GM18907 (cell line): ENCODE data around the gene RAET1G.
"Not testable (repeated sequence)": the region's sequence is repeated elsewhere in the genome, so short reads cannot be mapped to it uniquely, and the experiment has no call there.

ENCODE experiments used
- ATAC-seq: cut with Tn5 transposase; IDR thresholded peaks from one replicate; pipeline ENCODE4 v1.9.1; 2021; ENCODE audit warnings: mild to moderate bottlenecking, moderate library complexity; ENCODE audit not compliant: unreplicated experiment

Gene RAET1G

GRCh38 chr6:149935246-149935645, 12.3 kb upstream of the RAET1G start:
- ATAC-seq = no peak

GRCh38 chr6:149934249-149935156, 11.6 kb upstream of the RAET1G start:
- ATAC-seq = no peak

GRCh38 chr6:149933461-149933860, 10.5 kb upstream of the RAET1G start:
- ATAC-seq = no peak

- ATAC-seq = no peak
Observed at GRCh38 chr6:149933036-149933435, 10.1 kb upstream of the RAET1G start.

GRCh38 chr6:149931501-149931900, 8.6 kb upstream of the RAET1G start:
- ATAC-seq = no peak

DNA sequence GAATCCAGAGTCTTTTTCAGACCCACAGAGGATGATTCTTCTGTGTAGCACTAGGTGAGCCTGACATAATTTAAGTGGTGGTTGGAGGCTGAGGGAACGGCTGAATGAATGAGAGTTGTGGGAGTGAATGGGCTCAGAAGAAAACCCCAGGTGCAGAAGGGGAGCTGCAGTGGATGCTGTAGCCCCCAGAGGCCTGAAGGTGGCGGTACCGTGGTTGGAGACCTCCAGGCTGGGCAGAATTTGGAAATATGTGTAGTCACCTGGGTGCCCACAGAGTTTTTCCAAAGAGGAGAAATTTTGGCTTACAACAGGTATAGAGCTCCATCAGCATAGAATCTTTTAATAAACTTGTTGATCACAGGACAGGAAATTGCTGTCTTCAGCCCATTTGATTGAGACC, 6.5 kb upstream of the RAET1G start:
- no peak for ATAC-seq

GRCh38 chr6:149927025-149927424, 4.1 kb upstream of the RAET1G start:
- ATAC-seq = not testable (repeated sequence)

DNA sequence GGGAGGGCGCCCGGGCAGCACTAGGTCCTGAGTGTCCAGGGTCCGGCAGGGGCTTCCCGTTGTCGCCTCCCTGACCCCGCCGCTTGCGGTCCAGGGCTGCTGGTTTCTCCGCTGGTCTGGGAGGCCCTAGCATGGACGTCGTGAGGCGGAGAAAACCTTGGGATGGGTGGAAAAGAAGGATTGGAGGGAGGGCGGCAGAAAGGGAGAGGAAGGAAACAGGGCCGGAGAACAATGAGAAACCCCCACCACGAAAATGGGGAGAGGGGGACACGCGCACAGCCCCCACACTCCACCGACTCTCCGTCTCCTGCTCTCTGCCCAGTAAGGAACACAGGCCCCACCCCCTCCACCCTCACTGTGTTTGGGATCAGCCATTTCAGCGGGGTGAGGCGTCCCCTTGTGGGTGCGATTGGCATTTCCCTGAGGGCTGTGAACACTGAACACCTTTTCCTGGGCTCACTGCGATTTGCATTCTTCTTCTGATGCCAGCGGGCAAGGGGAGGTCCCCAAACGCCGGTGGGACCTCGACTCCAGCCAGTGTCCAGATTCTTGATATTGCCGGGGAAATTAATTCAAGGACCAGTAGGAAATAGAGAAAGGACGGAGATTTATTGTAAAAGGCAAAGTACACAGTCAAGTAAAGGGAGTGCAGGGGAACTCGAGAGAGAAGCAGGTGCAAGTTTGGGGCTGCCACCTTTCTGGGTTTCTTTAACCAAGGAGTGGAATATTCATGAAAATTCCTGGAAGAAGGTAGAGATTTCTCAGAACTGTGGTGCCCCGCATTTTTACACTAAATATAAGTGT, 3.3 kb upstream of the RAET1G start:
- no peak for ATAC-seq

- ATAC-seq = no peak
Observed at GRCh38 chr6:149925253-149925973, 2.5 kb upstream of the RAET1G start.

- no peak for ATAC-seq
Observed at GRCh38 chr6:149924933-149925252, 2.0 kb upstream of the RAET1G start.

DNA sequence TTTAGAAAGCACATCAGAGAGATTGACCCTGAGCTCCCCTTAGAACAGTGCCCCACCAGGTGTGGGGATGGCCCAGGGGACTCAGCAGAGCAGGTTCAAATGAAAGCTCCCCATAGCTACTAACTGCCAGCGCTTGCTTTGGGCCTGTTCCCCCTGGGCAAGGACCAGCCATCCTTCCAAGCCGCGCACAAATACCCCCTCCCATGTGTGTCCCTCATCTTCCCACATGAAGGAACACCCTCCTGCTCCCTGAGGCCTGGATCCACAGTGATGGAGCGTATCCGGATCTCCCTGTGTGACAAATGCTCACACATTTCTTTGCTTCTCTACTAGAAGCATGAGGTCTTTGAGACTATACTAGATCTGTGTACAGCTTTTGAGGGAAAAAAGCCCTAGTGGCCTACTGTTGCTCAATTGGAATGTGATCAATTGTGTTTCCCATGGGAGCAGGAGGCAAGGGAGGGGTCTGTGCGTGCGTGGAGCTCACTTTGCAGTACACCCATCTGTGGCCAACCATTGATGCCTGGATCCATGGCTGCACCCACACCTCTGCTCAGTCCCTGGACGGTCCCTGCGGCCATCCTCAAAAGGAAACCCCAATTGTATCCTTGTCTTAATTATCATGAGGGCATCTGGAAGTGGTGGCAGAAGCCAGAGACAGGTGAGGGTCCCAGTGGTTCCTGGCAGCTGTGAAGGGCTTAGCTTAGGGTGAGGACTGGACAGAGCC, 1.4 kb upstream of the RAET1G start:
- no peak for ATAC-seq

DNA sequence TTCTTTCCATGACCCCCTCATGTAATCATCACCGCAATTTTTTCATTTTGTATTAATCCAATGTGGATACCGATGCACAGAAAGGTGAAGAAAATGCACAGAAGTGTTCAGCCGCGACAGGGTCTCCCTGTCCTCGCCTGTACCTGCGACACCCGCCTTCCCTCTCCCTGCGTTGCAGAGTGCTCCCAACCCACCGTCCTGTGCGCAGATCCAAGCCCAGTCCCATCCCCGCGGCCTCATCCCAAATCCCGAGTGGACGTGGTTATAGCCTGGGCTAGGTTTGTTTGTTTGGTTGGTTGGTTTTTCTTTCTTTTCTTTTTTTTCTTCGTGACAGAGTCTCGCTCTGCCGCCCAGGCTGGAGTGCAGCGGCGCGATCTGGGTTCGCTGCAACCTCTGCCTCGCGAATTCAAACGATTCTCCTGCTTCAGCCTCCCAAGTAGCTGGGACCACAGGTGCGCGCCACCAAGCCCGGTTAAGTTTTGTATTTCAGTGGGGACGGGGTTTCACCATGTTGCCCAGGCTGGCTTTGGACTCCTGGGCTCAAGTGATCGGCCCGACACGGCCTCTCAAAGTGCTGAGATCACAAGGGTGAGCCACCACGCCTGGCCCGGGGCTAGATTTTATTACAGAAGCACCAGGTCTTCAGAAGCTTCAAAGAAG, 536 bp upstream of the RAET1G start:
- ATAC-seq = no peak

- not testable (repeated sequence) for ATAC-seq
Observed at GRCh38 chr6:149922091-149922490, 830 bp downstream of the RAET1G start.

DNA sequence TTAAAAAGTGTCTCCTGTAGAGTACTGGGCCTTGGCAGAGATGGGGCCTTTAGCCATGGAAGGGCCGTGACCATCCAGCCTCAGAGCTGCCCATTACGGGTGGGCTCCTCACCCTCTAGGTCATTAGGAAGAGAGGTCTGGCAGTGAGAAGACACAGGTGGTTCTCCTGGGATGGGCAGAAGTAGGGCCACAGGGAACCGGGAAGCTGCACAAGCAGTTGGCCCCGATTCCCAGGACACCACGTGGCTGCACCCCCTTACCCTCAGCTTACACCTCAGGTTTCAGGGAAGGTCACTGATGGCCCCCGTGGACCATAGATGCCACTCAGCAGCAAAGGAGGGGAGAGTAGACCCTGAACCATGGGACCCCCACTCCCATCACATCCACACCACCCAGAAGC, 1.6 kb downstream of the RAET1G start:
- no peak for ATAC-seq

DNA sequence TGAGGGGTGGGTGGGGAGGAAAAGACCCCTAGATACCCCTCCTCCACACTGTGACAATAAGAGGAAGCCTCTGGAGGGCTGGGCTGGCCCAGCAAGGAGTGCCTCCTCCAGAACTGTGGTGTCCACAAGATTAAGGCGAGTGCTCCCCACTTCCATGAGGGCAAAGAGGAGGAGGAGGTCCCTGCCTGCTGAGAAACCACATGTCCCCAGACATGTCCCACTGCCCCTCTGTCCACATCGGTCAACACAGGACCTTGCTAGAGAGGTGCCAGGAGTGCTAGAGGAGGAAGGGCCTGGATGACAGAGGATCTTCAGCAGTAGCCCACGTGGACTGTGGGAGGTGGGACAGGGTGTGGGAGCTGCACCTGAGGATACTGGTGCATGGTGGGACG, 3.1 kb downstream of the RAET1G start:
- ATAC-seq = no peak

GRCh38 chr6:149919126-149919833, 3.6 kb downstream of the RAET1G start:
- ATAC-seq = not testable (repeated sequence)

GRCh38 chr6:149918151-149918905, 4.6 kb downstream of the RAET1G start:
- no peak for ATAC-seq

- ATAC-seq = no peak
Observed at GRCh38 chr6:149917679-149918078, 5.2 kb downstream of the RAET1G start.
